ENCODE results near the gene SMLR1.

Gene SMLR1

GRCh38 chr6:130838951-130839350, 11.7 kb downstream of the SMLR1 start:
- no peaks in the 10 kb centered on the region for H3K9me3 ChIP-seq (ENCODE audit: control insufficient read depth in 2 of 2, low read length in 2 of 2)
- H3K36me3 ChIP-seq (ENCODE audit: control insufficient read depth in 2 of 2, insufficient read depth in 2 of 2, low read length in 2 of 2), result peaks cover 0 to 2% of the 10 kb centered on the region in 2 donors
- H3K27ac ChIP-seq (ENCODE audit: low read depth in 2 of 2, low read length in 2 of 2), result no peak overlapping the region
- no peaks in the 10 kb centered on the region for H3K4me1 ChIP-seq (ENCODE audit: control insufficient read depth in 2 of 2, insufficient read depth in 2 of 2, low read length in 2 of 2)
- H3K9ac ChIP-seq (ENCODE audit: low read depth in 1 of 2, low read length in 2 of 2), result no peak overlapping the region
- no peaks in the 10 kb centered on the region for H3K27me3 ChIP-seq (ENCODE audit: control insufficient read depth in 2 of 2, insufficient read depth in 2 of 2, low read length in 2 of 2)
- H3K4me3 ChIP-seq (ENCODE audit: low read length in 2 of 2), result no peak overlapping the region

DNA sequence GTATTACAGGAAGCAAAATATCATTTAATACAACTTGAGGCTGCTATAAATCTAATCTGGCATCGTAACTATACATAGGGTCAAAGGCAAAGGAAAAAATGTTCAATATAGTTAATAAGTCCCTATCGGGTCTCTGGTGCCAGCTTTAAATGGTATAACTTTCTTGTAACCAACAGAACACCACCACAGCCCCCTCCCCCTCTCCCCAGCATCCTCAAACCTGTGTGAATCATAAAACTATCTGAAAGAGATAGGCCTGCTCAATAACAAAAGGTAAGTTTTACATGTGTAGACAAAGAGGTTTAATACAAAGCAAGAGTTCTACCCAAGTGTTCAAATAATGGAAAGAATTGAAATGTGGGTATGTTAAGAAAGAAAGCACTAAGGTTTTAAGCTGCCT, 12.2 kb downstream of the SMLR1 start:
- H3K27me3 ChIP-seq (ENCODE audit: control insufficient read depth in 2 of 2, insufficient read depth in 2 of 2, low read length in 2 of 2), result no peaks in the 10 kb centered on the region
- no peak overlapping the region for H3K9ac ChIP-seq (ENCODE audit: low read depth in 1 of 2, low read length in 2 of 2)
- no peaks in the 10 kb centered on the region for H3K9me3 ChIP-seq (ENCODE audit: control insufficient read depth in 2 of 2, low read length in 2 of 2)
- H3K36me3 ChIP-seq (ENCODE audit: control insufficient read depth in 2 of 2, insufficient read depth in 2 of 2, low read length in 2 of 2), result peaks cover 0 to 2% of the 10 kb centered on the region in 2 donors
- no peaks in the 10 kb centered on the region for H3K4me1 ChIP-seq (ENCODE audit: control insufficient read depth in 2 of 2, insufficient read depth in 2 of 2, low read length in 2 of 2)
- no peak overlapping the region for H3K27ac ChIP-seq (ENCODE audit: low read depth in 2 of 2, low read length in 2 of 2)
- H3K4me3 ChIP-seq (ENCODE audit: low read length in 2 of 2), result no peak overlapping the region

DNA sequence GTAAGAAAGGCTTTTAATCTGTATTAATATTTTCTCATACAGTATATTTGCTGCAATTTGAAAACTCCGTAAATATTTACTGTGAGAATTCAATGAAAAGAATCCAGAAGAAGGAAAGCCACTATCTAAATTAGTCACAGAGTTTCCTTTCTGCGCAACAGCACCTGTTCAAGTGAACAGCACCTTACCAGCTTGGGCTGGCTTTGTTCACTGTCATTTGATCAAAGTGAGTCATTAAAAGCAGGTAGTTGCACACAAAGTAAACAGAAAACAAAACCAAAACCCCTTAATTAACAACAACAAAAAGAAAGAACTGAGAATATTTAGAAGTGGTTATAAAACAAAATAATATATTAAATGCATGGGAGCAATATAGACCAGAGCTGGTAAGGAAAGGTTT, 12.8 kb downstream of the SMLR1 start:
- H3K4me1 ChIP-seq (ENCODE audit: control insufficient read depth in 2 of 2, insufficient read depth in 2 of 2, low read length in 2 of 2), result no peaks in the 10 kb centered on the region
- no peak overlapping the region for H3K27ac ChIP-seq (ENCODE audit: low read depth in 2 of 2, low read length in 2 of 2)
- no peak overlapping the region for H3K9ac ChIP-seq (ENCODE audit: low read depth in 1 of 2, low read length in 2 of 2)
- H3K27me3 ChIP-seq (ENCODE audit: control insufficient read depth in 2 of 2, insufficient read depth in 2 of 2, low read length in 2 of 2), result no peaks in the 10 kb centered on the region
- H3K9me3 ChIP-seq (ENCODE audit: control insufficient read depth in 2 of 2, low read length in 2 of 2), result no peaks in the 10 kb centered on the region
- H3K36me3 ChIP-seq (ENCODE audit: control insufficient read depth in 2 of 2, insufficient read depth in 2 of 2, low read length in 2 of 2), result peaks cover 0 to 2% of the 10 kb centered on the region in 2 donors
- H3K4me3 ChIP-seq (ENCODE audit: low read length in 2 of 2), result no peak overlapping the region

GRCh38 chr6:130841128-130841728, 14.0 kb downstream of the SMLR1 start:
- Histone ChIP-seq H3K9ac (ENCODE audit: low read depth in 1 of 2, low read length in 2 of 2) (no peak overlapping the region), H3K36me3 (ENCODE audit: control insufficient read depth in 2 of 2, insufficient read depth in 2 of 2, low read length in 2 of 2) (peaks cover 2 to 3% of the 10 kb centered on the region in 2 donors), H3K4me1 (ENCODE audit: control insufficient read depth in 2 of 2, insufficient read depth in 2 of 2, low read length in 2 of 2) (no peaks in the 10 kb centered on the region), H3K27ac (ENCODE audit: low read depth in 2 of 2, low read length in 2 of 2) (no peak overlapping the region), H3K9me3 (ENCODE audit: control insufficient read depth in 2 of 2, low read length in 2 of 2) (no peaks in the 10 kb centered on the region), H3K4me3 (ENCODE audit: low read length in 2 of 2) (no peak overlapping the region), H3K27me3 (ENCODE audit: control insufficient read depth in 2 of 2, insufficient read depth in 2 of 2, low read length in 2 of 2) (no peaks in the 10 kb centered on the region)

DNA sequence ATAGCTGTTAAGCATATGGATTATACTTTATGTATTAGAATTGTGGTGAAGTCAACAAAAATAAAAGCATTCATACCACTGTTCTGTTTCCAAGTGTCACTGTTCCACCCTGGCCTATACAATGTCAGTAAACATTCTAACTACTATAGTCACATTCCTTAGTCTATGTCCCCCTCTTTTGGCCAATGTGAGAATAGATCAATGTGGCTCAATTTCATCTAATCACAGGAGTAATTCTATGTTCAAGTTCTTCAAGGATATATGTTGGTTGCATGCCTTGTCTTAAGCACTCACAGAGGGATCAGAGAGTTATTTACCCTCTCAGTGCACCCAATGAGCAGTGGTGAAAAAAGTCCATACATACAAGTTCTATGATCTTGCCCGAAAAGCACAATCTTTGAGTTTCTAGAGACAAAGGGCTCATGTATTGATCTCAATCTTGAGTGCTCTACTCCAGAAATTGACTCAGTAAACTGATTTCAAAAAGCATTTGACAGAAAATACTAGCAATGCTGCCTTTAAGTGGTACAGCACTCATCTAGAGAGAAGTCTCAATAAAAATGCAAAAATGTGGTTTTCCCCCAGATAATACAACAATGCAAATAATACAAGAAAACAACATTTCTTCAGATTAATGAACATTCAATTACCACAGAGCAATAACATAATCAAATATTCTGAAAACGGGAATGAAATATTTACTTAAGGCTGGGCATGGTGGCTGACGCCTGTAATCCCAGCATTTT, 16.5 kb downstream of the SMLR1 start:
- H3K36me3 ChIP-seq (ENCODE audit: control insufficient read depth in 2 of 2, insufficient read depth in 2 of 2, low read length in 2 of 2), result peaks cover 1 to 3% of the 10 kb centered on the region in 2 donors

GRCh38 chr6:130846501-130846900, 19.3 kb downstream of the SMLR1 start:
- Histone ChIP-seq H3K4me3 (ENCODE audit: low read length in 2 of 2) (no peak overlapping the region), H3K27me3 (ENCODE audit: control insufficient read depth in 2 of 2, insufficient read depth in 2 of 2, low read length in 2 of 2) (no peaks in the 10 kb centered on the region), H3K9ac (ENCODE audit: low read depth in 1 of 2, low read length in 2 of 2) (no peak overlapping the region), H3K4me1 (ENCODE audit: control insufficient read depth in 2 of 2, insufficient read depth in 2 of 2, low read length in 2 of 2) (no peaks in the 10 kb centered on the region), H3K27ac (ENCODE audit: low read depth in 2 of 2, low read length in 2 of 2) (no peak overlapping the region), H3K9me3 (ENCODE audit: control insufficient read depth in 2 of 2, low read length in 2 of 2) (no peaks in the 10 kb centered on the region), H3K36me3 (ENCODE audit: control insufficient read depth in 2 of 2, insufficient read depth in 2 of 2, low read length in 2 of 2) (peaks cover 0 to 3% of the 10 kb centered on the region in 2 donors)

More for the DNA sequence above, 16.5 kb downstream of the SMLR1 start:
- H3K27ac ChIP-seq (ENCODE audit: low read depth in 2 of 2, low read length in 2 of 2), result no peak overlapping the region
- H3K4me1 ChIP-seq (ENCODE audit: control insufficient read depth in 2 of 2, insufficient read depth in 2 of 2, low read length in 2 of 2), result no peaks in the 10 kb centered on the region
- H3K27me3 ChIP-seq (ENCODE audit: control insufficient read depth in 2 of 2, insufficient read depth in 2 of 2, low read length in 2 of 2), result no peaks in the 10 kb centered on the region
- no peak overlapping the region for H3K4me3 ChIP-seq (ENCODE audit: low read length in 2 of 2)
- H3K9ac ChIP-seq (ENCODE audit: low read depth in 1 of 2, low read length in 2 of 2), result no peak overlapping the region
- no peaks in the 10 kb centered on the region for H3K9me3 ChIP-seq (ENCODE audit: control insufficient read depth in 2 of 2, low read length in 2 of 2)

GRCh38 chr6:130847001-130847910, 20.1 kb downstream of the SMLR1 start:
- H3K4me1 ChIP-seq (ENCODE audit: control insufficient read depth in 2 of 2, insufficient read depth in 2 of 2, low read length in 2 of 2), result no peaks in the 10 kb centered on the region

DNA sequence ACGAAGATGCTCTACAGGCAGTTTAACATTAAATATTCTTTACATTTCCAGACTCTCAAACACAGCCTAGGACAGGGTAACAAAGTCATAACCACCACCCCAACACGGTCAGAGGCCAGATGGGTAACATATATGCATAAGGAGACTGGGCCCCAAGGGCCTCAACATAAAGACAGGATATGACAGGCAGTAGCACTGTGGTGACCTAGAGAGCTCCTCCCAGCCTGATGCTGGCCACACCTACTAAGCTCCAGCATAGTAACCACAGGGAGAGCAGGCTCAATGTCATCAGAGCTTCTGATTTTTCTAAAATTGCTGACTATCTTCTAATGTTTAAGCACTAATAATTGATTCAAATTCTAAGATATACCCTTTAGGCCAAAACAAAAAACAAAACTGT, 21.7 kb downstream of the SMLR1 start:
- peaks cover 0 to 3% of the 10 kb centered on the region in 2 donors for H3K36me3 ChIP-seq (ENCODE audit: control insufficient read depth in 2 of 2, insufficient read depth in 2 of 2, low read length in 2 of 2)
- no peak overlapping the region for H3K9ac ChIP-seq (ENCODE audit: low read depth in 1 of 2, low read length in 2 of 2)
- H3K27ac ChIP-seq (ENCODE audit: low read depth in 2 of 2, low read length in 2 of 2), result no peak overlapping the region
- H3K9me3 ChIP-seq (ENCODE audit: control insufficient read depth in 2 of 2, low read length in 2 of 2), result no peaks in the 10 kb centered on the region
- H3K4me3 ChIP-seq (ENCODE audit: low read length in 2 of 2), result no peak overlapping the region
- no peaks in the 10 kb centered on the region for H3K4me1 ChIP-seq (ENCODE audit: control insufficient read depth in 2 of 2, insufficient read depth in 2 of 2, low read length in 2 of 2)
- no peaks in the 10 kb centered on the region for H3K27me3 ChIP-seq (ENCODE audit: control insufficient read depth in 2 of 2, insufficient read depth in 2 of 2, low read length in 2 of 2)

More at GRCh38 chr6:130847001-130847910, 20.1 kb downstream of the SMLR1 start:
- Histone ChIP-seq H3K4me3 (ENCODE audit: low read length in 2 of 2) (no peak overlapping the region), H3K36me3 (ENCODE audit: control insufficient read depth in 2 of 2, insufficient read depth in 2 of 2, low read length in 2 of 2) (peaks cover 0 to 3% of the 10 kb centered on the region in 2 donors), H3K9ac (ENCODE audit: low read depth in 1 of 2, low read length in 2 of 2) (no peak overlapping the region), H3K27ac (ENCODE audit: low read depth in 2 of 2, low read length in 2 of 2) (no peak overlapping the region), H3K27me3 (ENCODE audit: control insufficient read depth in 2 of 2, insufficient read depth in 2 of 2, low read length in 2 of 2) (no peaks in the 10 kb centered on the region), H3K9me3 (ENCODE audit: control insufficient read depth in 2 of 2, low read length in 2 of 2) (no peaks in the 10 kb centered on the region)

- Histone ChIP-seq H3K27ac (ENCODE audit: low read depth in 2 of 2, low read length in 2 of 2) (no peak overlapping the region), H3K4me1 (ENCODE audit: control insufficient read depth in 2 of 2, insufficient read depth in 2 of 2, low read length in 2 of 2) (no peaks in the 10 kb centered on the region), H3K9me3 (ENCODE audit: control insufficient read depth in 2 of 2, low read length in 2 of 2) (no peaks in the 10 kb centered on the region), H3K4me3 (ENCODE audit: low read length in 2 of 2) (no peak overlapping the region), H3K9ac (ENCODE audit: low read depth in 1 of 2, low read length in 2 of 2) (no peak overlapping the region), H3K27me3 (ENCODE audit: control insufficient read depth in 2 of 2, insufficient read depth in 2 of 2, low read length in 2 of 2) (no peaks in the 10 kb centered on the region), H3K36me3 (ENCODE audit: control insufficient read depth in 2 of 2, insufficient read depth in 2 of 2, low read length in 2 of 2) (peaks cover 0 to 3% of the 10 kb centered on the region in 2 donors)
Observed at GRCh38 chr6:130849594-130849993, 22.4 kb downstream of the SMLR1 start.

- Histone ChIP-seq H3K4me3 (ENCODE audit: low read length in 2 of 2) (no peak overlapping the region), H3K9ac (ENCODE audit: low read depth in 1 of 2, low read length in 2 of 2) (no peak overlapping the region), H3K36me3 (ENCODE audit: control insufficient read depth in 2 of 2, insufficient read depth in 2 of 2, low read length in 2 of 2) (no peaks in the 10 kb centered on the region), H3K27ac (ENCODE audit: low read depth in 2 of 2, low read length in 2 of 2) (no peak overlapping the region), H3K4me1 (ENCODE audit: control insufficient read depth in 2 of 2, insufficient read depth in 2 of 2, low read length in 2 of 2) (no peaks in the 10 kb centered on the region), H3K9me3 (ENCODE audit: control insufficient read depth in 2 of 2, low read length in 2 of 2) (no peaks in the 10 kb centered on the region), H3K27me3 (ENCODE audit: control insufficient read depth in 2 of 2, insufficient read depth in 2 of 2, low read length in 2 of 2) (no peaks in the 10 kb centered on the region)
Observed at GRCh38 chr6:130851026-130851425, 23.8 kb downstream of the SMLR1 start.
